ENCODE data around the gene WFIKKN1.

Gene WFIKKN1

GRCh38 chr16:638034-638543 lies 7.3 kb downstream of the WFIKKN1 start:
- DNase-seq = no peak

- no peak for DNase-seq
Observed at GRCh38 chr16:638836-639235, 8.1 kb downstream of the WFIKKN1 start.

DNA sequence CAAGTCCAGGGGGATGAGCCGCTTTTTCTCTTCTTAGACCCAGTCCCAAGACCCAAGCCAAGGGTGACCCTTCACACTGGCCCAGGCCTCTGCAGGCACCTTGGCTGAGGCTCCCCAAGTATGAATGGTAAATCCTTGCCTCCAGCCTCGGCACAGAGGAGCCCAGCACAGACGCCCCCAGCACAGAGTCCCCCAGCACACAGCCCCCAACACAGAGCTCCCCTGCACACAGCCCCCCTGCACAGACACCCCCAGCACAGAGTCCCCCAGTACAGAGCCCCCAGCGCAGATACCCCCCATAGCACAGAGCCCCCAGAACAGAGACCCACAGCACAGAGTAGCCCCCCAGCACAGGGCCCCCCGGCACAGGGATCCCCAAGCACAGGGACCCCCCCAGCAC lies 9.8 kb downstream of the WFIKKN1 start:
- DNase-seq = no peak

- peak; percentile 68 for DNase-seq
Observed at GRCh38 chr16:641326-642188, 10.8 kb downstream of the WFIKKN1 start, which contains the start of gene MCRIP2. Gene MCRIP2, plus strand, starts transcription at chr16:641828. Its CDS starts 164 bp downstream, at chr16:641992.

DNA sequence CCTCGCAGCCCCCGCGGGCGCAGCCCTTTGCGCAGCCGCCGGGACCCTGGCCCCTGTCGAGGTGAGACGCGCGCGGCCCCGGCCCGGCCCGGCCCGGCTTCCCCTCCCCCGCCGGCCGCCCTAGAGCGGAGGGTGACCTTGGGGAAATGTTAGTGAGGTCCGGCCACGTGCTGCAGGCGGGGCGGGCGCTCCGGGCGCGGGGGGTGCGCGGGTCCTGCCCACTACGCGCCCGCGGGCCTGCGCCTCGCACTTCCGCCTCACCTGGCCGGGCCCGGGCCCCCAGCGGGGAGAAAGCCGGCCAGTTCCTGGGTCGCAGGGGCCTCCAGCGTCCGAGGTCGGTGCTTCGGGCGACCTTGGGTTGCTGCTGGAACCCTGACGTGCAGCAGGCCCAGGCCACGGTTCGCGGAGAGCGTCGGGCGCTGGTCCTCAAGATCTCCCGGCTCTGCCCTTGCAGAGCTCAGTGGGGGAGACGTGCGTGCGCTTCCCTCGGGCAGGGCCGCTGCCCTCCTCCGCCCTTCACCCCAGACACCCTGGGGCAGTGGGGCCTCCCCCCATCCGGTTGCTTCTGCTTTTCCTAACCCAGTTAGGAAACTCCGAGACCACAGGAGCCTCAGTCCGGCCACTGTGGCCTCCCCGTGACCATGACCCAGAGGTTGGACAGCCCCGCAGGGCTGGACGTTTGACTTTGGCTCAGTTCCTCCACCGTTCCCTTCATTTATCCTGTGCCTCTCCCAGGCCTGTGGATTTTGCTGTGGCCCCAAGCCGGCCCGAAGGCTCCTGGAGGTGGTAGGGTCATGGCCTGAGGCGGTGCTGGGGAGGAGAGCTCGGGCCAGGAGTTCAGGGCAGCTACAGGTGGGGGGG lies 11.6 kb downstream of the WFIKKN1 start:
- DNase-seq = peak; percentile 71

DNA sequence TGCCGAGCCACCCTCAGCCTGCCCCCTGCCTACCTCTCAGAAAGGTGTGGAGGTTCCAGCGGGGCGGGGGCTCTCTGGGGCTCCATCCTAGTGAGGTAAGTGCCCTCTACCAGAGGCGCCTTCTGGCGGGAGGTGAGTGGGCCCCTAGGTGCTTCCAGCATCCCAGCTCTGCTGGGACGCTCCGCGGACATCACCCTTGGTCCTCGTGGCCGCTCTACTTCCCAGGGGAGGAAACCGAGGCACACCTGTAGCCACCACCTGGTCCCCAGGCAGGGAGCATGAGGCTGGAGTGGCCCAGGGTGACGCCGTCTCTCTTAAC lies 12.2 kb downstream of the WFIKKN1 start:
- DNase-seq = no peak

- no peak for DNase-seq
Observed at GRCh38 chr16:644556-644955, 13.8 kb downstream of the WFIKKN1 start.

DNA sequence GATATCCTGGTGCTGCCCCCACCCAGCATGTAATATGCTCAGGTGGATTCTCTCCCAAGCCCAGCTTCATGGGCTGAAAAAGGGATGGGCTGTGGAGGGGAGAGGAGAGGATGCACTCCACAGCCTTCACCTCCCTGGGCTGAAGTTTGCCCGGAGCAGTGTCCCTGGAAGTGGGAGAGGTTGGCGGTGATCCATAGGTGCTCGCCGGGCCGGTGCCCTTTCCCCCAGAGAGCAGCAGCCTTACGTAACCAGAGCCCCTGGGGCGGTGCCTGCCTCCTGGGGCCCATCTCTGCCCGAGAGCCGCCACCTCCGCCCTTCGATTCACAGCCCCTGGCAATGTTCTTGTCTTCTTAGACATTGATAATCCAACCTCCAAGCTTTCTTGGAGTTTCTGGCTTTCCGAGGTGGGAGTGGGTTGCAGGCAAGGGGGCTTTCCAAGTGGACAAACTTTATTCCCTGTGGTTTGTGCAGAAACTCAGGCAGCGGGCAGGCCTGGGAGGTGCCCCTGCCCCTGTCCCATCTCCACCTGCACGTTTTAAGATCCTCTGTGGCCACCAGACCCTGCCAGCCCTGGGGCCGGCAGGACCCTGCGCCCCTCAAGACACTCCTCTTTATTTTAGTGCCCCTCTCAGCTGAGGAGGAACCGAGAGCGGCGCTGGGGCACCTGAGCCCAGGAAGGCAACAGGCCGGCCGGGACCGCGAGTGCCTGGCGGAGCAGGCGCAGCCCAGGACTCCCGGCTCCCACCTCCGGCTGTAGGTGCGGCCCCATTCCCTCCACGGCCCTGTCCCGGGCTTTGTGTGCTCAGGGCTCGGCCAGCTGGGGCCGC lies 15.3 kb downstream of the WFIKKN1 start:
- no peak for DNase-seq

GRCh38 chr16:646679-647172 lies 15.9 kb downstream of the WFIKKN1 start:
- DNase-seq = no peak

DNA sequence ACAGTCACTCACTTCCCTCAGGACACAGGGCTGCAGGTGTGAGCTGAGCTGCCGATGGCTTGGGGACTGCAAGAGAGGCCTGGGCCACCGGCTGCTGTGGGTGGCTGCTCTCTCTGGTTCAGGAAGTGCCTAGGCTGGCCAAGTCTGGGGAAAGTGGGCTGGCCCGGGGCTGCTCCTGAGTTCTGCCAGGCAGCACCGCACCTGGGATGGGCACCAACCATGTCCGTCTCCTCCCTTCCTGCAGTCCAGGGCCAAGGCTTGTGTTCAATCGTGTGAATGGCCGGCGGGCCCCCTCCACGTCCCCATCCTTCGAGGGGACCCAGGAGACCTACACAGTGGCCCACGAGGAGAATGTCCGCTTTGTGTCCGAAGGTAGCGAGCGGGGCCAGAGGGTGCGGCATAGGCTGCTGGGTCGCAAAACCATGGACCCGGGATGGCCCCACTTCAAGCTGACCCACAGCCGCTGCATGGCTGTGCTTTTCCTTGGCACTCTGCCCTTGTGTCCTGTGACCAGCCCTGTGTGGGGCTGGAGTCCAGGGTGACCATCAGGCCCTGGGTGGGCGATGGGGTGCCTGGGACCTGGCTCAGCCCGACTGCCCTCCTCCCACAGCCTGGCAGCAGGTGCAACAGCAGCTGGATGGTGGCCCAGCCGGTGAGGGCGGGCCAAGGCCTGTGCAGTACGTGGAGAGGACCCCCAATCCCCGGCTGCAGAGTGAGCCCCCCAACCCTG lies 16.6 kb downstream of the WFIKKN1 start:
- no peak for DNase-seq

DNA sequence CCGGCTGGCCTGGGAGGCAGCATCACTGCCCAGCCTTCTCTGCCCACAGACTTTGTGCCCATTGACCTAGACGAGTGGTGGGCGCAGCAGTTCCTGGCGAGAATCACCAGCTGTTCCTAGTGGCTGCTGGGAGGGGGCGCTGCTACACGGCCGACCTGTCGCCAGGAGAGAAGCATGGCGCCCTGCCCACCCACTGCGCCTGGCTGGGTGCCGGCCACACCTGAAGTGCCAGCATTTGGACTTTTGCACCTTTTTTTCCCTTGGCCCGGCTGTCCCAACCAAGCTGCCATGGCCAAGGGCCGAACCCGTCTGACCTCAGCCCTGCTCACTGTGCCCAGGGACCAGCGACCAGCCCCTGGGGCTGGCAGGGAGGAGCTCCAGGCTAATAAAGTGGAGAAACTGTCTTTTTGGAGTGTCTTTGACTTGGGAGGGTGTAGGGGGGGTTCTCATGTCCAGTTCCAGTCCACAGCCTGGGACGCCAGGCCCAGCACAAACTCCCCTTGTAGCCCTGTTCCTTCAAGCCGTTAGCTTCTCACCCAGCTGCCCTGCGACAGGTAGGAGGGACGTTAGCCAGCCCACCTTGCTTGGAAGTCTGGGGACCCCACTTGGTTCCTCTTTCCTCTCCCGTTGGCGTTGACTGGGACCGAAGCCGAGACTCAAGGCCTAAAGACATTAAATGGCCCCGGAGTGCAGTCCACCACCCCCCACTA lies 17.4 kb downstream of the WFIKKN1 start:
- DNase-seq = no peak

GRCh38 chr16:648781-649589 lies 18.2 kb downstream of the WFIKKN1 start, which contains the start of gene WDR90:
Gene WDR90, plus strand, starts transcription at chr16:649365. Its CDS starts 52 bp downstream, at chr16:649417.
- DNase-seq = peak; percentile 89

DNA sequence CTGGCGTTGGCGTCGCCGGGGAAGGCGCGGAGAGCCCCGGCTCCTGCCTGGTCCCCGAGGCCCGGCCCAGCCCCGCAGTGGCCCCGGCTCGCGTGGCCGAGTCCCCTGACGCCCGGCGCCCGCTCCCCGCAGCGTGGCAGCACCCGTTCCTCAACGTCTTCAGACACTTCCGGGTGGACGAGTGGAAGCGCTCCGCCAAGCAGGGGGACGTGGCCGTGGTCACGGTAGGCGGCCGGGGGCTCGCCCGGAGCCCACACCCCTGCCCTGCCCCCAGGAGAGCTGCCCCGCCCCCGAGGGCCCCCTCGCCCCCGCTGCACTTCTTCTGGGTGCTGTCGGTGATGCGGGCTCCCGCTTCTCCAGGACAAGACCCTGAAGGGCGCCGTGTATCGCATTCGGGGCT lies 18.8 kb downstream of the WFIKKN1 start:
- no peak for DNase-seq

DNA sequence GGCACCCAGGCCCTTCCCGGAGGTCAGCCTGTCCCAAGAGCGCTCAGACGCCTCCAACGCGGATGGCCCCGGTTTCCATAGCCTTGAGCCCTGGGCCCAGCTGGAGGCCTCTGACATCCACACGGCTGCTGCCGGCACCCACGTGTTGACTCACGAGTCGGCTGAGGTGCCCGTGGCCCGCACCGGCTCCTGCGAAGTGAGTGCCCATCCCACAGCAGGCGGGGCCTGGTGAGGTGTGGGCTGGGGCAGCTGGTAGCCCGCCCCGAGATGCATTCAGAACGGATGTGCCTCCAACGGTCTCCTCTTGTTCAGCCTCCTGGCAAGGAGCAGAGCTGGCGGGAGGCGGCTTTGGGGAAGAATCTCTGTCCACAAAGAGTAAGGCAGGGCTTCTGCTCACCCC lies 21.1 kb downstream of the WFIKKN1 start:
- DNase-seq = no peak

DNA sequence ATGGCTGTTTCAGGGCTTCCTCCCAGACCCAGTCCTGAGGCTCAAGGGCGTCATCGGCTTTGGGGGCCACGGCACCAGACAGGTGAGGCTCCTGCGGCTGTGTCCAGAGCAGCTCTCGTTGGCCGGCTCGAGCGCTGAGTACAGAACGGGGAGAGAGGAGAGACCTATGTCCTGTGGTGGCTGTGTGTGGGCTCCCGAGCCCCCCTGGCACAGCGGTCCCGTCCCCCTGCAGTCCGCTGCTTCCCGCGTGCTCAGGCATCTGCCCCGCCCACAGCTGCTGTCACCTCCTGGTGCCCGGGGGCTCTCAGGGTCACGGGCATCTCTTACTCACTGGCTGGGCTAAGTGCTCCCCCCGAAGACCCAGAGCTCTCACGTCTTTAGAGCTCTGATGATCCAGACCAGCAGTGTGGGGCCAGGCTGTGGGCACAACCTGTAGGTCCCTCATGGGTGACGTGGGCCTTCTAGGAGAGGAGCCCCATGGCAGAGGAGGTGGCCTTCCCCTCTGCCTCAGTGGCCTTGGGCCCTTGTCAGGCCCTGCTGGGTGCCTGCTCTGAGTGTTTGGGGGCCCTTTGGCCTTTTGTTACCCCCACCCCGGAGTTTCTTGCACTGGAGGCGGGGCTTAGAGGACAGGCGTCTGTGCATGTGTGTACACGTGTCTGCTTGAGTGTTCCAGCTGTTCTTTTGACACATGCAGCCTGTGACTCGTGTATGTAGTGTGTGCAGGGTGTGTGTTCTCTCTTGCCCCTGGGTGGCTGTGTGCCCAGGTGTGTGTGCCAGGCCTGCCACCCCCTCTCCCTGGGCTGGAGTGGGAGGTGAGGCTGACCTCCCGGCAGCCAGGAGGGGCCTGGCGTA lies 21.9 kb downstream of the WFIKKN1 start:
- DNase-seq = no peak

- DNase-seq = no peak
Observed at GRCh38 chr16:654034-654433, 23.2 kb downstream of the WFIKKN1 start.

DNA sequence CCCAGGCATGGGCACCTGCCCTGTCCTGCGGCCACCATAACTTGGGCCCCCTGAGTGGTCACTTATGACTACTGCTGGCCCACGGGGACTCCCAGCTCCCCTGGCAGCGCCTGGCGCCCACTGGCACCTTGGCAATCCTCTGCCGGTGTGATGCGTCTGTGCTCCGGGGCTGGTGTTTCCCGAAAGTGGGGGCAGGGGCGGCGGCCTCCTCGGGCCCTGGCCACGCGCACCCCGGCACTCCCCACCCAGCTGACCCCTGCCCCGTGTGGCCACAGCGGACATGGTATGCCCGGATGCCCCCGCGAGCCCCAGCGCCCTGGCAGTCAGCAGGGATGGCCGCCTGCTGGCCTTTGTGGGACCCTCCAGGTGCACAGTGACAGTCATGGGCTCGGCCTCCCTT lies 26.7 kb downstream of the WFIKKN1 start:
- DNase-seq = no peak

DNA sequence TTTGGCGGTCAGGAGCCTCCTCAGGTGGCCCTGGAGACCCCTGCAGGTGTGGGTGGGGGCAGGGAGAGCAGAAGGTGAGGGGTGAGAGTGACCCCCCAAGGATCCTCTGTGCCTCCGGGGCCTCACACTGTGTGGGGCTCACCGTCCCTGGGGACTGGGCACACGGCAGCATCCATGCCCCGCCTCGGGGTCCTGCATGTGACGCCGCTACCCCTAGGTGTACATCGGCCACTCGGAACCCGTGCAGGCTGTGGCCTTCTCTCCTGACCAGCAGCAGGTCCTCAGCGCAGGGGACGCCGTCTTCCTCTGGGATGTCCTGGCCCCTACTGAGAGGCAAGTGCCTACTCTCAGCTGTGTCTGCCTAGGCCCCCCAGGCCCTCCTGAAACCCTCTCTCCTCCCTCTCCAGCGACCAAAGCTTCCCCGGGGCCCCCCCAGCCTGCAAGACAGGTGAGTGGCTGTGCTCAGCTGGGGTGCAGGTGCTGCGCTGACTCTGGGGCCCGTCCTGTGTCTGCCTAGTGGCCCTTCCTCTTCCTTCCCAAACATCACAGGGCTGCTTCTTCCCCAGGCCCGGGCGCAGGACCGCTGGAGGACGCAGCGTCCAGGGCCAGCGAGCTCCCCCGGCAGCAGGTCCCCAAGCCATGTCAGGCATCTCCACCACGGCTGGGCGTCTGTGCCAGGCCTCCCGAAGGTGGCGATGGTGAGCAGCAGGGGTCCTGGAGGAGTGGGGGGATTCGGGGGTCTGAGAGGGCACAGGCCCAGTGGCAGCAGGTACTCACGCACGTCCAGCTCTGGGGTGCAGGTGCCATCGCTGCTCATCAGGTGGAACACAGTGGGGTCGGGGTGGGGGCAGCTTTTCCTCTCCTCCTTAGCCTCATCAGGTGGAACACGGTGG lies 28.1 kb downstream of the WFIKKN1 start:
- no peak for DNase-seq

Data from CD4-positive, alpha-beta T cell treated with Interleukin-15 for 1 hour (primary cell).